Activated naive CD8-positive, alpha-beta T cell treated with anti-CD3 and anti-CD28 coated beads, Interleukin-2, amount 50 U/mL, for 16 hours (primary cell): ENCODE data around the gene USP19.

Experiments
- DNase-seq: peaks from one replicate; pipeline ENCODE4 v3.0.0-alpha.2; 2020; ENCODE audit warnings: low read depth, low spot score

Gene USP19

GRCh38 chr3:49100046-49100615 lies 20.5 kb downstream of the USP19 start:
- DNase-seq: no peak

- DNase-seq: no peak
Measured at GRCh38 chr3:49098910-49099630, 21.6 kb downstream of the USP19 start.

- DNase-seq: no peak
Measured at GRCh38 chr3:49098429-49098828, 22.2 kb downstream of the USP19 start.

- peak; percentile 87 for DNase-seq
Measured at GRCh38 chr3:49093853-49094767, 26.5 kb downstream of the USP19 start, which contains the start of gene QRICH1. TSS of gene QRICH1 (minus strand) at chr3:49094071. CDS start at chr3:49077017, 17,054 bp downstream.

GRCh38 chr3:49092938-49093852 lies 27.4 kb downstream of the USP19 start:
- peak; percentile 54 for DNase-seq

GRCh38 chr3:49081429-49081828 lies 39.2 kb downstream of the USP19 start:
- no peak for DNase-seq

- no peak for DNase-seq
Measured at GRCh38 chr3:49079270-49079669, 41.4 kb downstream of the USP19 start.

- DNase-seq: no peak
Measured at GRCh38 chr3:49076646-49077045, 44.0 kb downstream of the USP19 start.

- no peak for DNase-seq
Measured at GRCh38 chr3:49076116-49076515, 44.5 kb downstream of the USP19 start.
